HL-60 (cell line): Measurements from ENCODE around the gene IQGAP1.

Experiments used
- CTCF ChIP-seq: IDR thresholded peaks from one replicate; pipeline ENCODE4 v1.5.1; 2011; ENCODE audit warnings: low read length, control low read depth, inconsistent platforms; ENCODE audit not compliant: insufficient read depth
- GABPA ChIP-seq: IDR thresholded peaks from 2 replicates; pipeline ENCODE4 v1.6.1; 2012; ENCODE audit warnings: low read depth
- POLR2AphosphoS5 ChIP-seq: IDR thresholded peaks from 2 replicates; pipeline ENCODE4 v1.6.1; 2012; ENCODE audit warnings: low read depth
- REST ChIP-seq: IDR thresholded peaks from 2 replicates; pipeline ENCODE4 v1.6.1; 2012; ENCODE audit warnings: low read depth; ENCODE audit not compliant: insufficient replicate concordance
- SPI1 ChIP-seq: IDR thresholded peaks from 2 replicates; pipeline ENCODE4 v1.6.1; 2012; ENCODE audit warnings: low read depth, mild to moderate bottlenecking, borderline replicate concordance

- TF ChIP-seq CTCF (no peak), SPI1 (no peak), POLR2AphosphoS5 (no peak), GABPA (no peak), REST (no peak)
These were observed 14.2 kb downstream of the IQGAP1 start for GRCh38 chr15:90402223-90402622.
